Ovary (tissue), 3 donors: ENCODE results near the gene COX11.

ENCODE experiments used
- CTCF ChIP-seq, 3 donors: fragments of 450-650 bp in 2 of 3; fragments of 200-600 bp in 1 of 3; IDR thresholded peaks; one replicate each; pipeline versions ENCODE4 v1.5.1 to v1.8.0; 2016 to 2022; ENCODE audit warnings: antibody characterized with exemption in 3 of 3, mild to moderate bottlenecking in 1 of 3
- POLR2A ChIP-seq: fragments of 450-650 bp; IDR thresholded peaks from one replicate; pipeline ENCODE4 v1.6.1; 2017; ENCODE audit warnings: antibody characterized with exemption, mild to moderate bottlenecking, moderate library complexity
- donor health status: DM: no; HTN: no; CAD: no.

GRCh38 chr17:54996441-54996840, 28.0 kb upstream of the COX11 start:
- TF ChIP-seq CTCF (IDR thresholded peaks at IDR 0.05) (no peak), POLR2A (no peak)
